Activated naive CD8-positive, alpha-beta T cell treated with anti-CD3 and anti-CD28 coated beads for 36 hours (primary cell): ENCODE data around the gene PACRG. TPM values are rescaled to one million over a fixed set of nuclear protein-coding genes. Genes with fewer than 3 reads are reported as not detected.

Experiments used
- DNase-seq: peaks from one replicate; pipeline ENCODE4 v3.0.0; 2021
- H3K27ac Mint-ChIP-seq: one replicate; pipeline ENCODE4 v1.8.0; 2022; ENCODE audit warnings: mild to moderate bottlenecking, moderate library complexity, mixed read lengths
- H3K27me3 Mint-ChIP-seq: one replicate; pipeline ENCODE4 v1.8.0; 2022; ENCODE audit warnings: mild to moderate bottlenecking, mixed read lengths
- H3K36me3 Mint-ChIP-seq: one replicate; pipeline ENCODE4 v1.8.0; 2021; ENCODE audit warnings: mild to moderate bottlenecking, mixed read lengths
- H3K4me1 Mint-ChIP-seq: one replicate; pipeline ENCODE4 v1.8.0; 2021; ENCODE audit warnings: mixed read lengths
- H3K4me3 Mint-ChIP-seq: one replicate; pipeline ENCODE4 v1.8.0; 2022; ENCODE audit warnings: mild to moderate bottlenecking, moderate library complexity, mixed read lengths
- H3K9me3 Mint-ChIP-seq: one replicate; pipeline ENCODE4 v1.8.0; 2022; ENCODE audit warnings: mixed read lengths
- total RNA-seq, 2 experiments: library from RNA; stranded (reverse); gene quantifications; one replicate each; pipeline ENCODE4 v1.2.3, GENCODE V29; 2021

Gene PACRG
- total RNA-seq, 2 experiments from 2014 or later = 0.50 TPM; not detected in 1

DNA sequence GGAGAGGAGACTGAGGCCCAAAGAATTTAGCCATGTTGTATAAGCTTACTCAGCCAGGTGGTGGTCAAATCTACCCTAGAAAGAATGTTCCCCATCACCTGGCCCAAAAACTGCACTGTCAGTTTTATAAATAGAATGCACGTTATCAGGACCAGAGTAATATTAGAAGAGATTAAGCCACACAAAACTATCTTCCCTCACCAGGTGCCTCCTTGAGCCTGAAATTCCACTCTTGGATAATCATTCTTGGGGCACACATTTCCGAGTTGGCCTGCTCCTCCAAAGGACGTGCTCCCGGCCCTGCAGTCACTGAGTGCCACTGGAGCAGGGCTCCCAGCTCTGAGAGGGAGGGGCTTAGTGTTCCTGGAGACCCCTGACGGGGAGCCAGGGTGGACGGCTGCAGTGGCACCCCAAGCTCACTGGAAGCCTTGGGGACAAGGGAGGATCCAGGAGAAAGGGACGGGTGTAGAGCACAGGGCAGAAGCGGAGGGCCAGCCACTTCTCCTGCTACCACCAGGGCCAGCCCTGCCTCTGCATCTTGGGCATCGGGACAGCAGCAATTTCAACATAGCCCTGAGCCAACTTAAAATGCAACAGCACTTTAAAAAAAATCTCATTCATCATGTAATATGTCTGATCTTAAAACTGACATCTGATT lies 525.9 kb downstream of the PACRG start:
- no peaks in the 10 kb centered on the region for H3K9me3 Mint-ChIP-seq
- H3K27ac Mint-ChIP-seq = no peak overlapping the region
- H3K27me3 Mint-ChIP-seq = peaks cover 6% of the 10 kb centered on the region
- H3K4me3 Mint-ChIP-seq = no peak overlapping the region
- DNase-seq = no peak
- no peaks in the 10 kb centered on the region for H3K36me3 Mint-ChIP-seq
- peaks cover 3% of the 10 kb centered on the region for H3K4me1 Mint-ChIP-seq

DNA sequence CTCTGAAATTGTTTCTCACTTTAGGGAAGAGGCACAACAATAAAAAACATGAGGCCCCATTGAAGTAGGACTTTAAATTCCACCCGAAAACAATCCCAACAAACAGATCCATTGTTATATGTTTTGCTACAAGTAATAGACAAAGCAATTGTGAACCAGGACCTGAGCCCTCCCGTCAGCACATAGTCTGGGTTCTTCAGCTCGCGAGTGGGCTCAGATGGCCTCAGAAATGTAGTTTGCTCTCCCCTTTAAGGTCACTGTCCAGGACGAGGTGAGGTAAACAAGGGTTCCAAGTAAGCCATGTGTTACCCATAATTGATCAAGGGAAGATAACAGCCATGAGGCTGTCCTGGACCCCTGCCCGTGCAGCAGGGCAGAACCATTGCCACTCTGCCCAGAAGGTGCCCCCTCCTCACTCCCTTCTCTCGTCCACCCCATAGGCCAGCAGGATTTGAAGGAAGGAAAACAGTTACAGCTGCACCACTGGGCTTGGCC lies 526.6 kb downstream of the PACRG start:
- H3K4me1 Mint-ChIP-seq = peaks cover 3% of the 10 kb centered on the region

DNA sequence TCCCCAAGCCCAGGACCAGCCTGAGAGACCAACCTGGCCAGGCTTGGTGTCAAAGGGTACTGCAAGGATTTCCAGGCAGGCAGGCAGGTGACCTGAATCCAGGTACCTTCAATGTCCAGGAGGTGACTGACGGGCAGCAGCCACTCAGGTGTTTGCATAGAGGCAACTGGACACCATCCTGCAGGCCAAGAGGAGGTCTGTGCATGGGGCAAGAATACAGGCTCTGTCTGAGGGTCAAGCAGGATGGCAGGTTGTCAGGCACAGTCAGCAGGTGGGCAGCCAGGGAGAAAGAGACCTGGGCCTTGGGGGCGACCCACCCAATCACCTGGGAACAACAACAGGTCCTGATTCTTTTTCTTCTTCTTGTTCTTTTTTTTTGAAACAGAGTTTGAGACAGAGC lies 527.5 kb downstream of the PACRG start:
- no peak overlapping the region for H3K4me3 Mint-ChIP-seq
- H3K36me3 Mint-ChIP-seq = no peaks in the 10 kb centered on the region
- H3K9me3 Mint-ChIP-seq = no peaks in the 10 kb centered on the region
- peaks cover 3% of the 10 kb centered on the region for H3K4me1 Mint-ChIP-seq
- DNase-seq = no peak
- H3K27ac Mint-ChIP-seq = no peak overlapping the region
- peaks cover 2% of the 10 kb centered on the region for H3K27me3 Mint-ChIP-seq

More for the DNA sequence above, 526.6 kb downstream of the PACRG start:
- Mint-ChIP-seq H3K36me3 (no peaks in the 10 kb centered on the region), H3K4me3 (no peak overlapping the region), H3K9me3 (no peaks in the 10 kb centered on the region), H3K27me3 (peaks cover 6% of the 10 kb centered on the region), H3K27ac (no peak overlapping the region)
- DNase-seq = no peak

DNA sequence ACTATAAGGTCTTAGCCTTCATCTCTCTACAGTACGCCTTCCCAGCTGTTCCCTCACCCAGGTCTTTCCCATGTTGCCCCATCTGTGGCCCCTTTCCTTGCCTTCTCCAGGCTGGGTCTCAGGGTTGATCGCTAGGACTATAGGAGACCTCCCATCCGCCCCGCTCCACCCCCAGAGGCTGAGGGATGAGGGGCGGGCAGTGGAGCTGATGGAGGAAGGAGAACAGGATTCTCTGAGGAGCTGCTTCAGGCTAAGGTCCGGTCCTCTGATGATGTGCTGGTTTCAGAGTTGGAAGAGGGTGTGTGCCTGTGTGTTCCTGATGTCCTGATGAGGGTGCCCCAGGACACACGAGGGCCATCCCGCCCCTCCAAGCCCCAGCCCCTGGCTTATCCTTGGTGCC lies 531.9 kb downstream of the PACRG start:
- no peaks in the 10 kb centered on the region for H3K36me3 Mint-ChIP-seq
- H3K4me1 Mint-ChIP-seq = no peaks in the 10 kb centered on the region
- no peak overlapping the region for H3K27ac Mint-ChIP-seq
- DNase-seq = no peak
- no peaks in the 10 kb centered on the region for H3K27me3 Mint-ChIP-seq
- H3K4me3 Mint-ChIP-seq = no peak overlapping the region
- H3K9me3 Mint-ChIP-seq = no peaks in the 10 kb centered on the region

DNA sequence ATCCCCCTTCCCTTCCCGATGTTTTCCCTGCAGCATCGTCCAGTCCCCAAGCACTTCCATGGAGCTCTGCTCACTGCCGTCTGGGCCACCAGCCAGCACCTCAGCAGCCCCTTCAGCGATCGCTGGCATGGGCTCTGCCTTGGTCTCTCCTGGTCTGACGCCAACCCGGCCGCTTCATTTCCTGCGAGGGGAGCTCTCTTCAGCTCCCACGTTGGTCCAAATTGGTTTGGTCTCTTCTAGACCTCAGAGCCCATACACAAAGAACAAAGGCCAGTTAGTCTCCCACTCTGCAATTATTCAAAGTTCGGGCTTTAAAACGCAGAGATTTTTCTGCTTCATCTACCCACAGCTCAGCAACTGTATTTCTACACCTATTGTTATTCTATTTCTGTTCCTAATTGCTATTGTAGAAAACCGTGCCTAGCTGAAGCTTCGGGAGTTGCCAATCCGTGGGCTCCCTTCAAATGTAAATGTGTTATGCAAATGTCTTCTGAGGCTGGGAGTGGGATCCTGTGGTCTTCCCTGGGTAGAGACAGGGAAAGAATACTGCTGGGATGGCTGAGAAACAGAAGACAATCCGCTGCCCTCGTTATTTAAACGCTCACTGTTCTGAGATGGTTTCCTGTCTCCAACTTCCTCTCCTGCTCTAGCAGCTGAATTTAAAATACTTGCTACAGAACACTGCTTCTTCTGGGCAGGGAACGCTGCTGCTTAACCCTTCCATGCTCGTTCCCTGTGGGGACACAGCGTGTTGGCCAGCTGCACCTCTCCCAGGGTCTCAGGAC lies 532.5 kb downstream of the PACRG start:
- no peak for DNase-seq
- Mint-ChIP-seq H3K4me3 (no peak overlapping the region), H3K9me3 (no peaks in the 10 kb centered on the region), H3K4me1 (no peaks in the 10 kb centered on the region), H3K36me3 (no peaks in the 10 kb centered on the region), H3K27ac (no peak overlapping the region), H3K27me3 (no peaks in the 10 kb centered on the region)

DNA sequence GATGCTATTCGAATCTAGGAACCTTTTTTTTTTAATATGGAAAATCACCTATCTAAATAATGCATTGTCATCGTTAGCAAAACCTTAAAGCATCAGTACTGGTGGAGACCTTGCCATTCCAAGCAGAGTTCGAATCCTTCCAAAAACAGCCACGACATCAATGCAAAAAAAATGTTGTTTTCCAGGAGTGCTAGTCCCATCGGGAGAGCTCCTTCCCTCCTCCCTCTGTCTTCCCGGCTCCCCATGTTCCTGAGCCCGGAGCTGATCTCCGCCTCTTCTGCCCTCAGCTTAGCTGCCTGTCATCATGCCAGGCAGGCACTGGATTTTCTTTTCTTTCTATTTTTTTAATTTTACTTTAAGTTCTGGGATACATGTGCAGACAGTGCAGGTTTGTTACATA lies 533.1 kb downstream of the PACRG start:
- DNase-seq = no peak
- H3K27ac Mint-ChIP-seq = no peak overlapping the region
- H3K27me3 Mint-ChIP-seq = no peaks in the 10 kb centered on the region
- no peaks in the 10 kb centered on the region for H3K9me3 Mint-ChIP-seq
- H3K36me3 Mint-ChIP-seq = no peaks in the 10 kb centered on the region
- no peaks in the 10 kb centered on the region for H3K4me1 Mint-ChIP-seq
- H3K4me3 Mint-ChIP-seq = no peak overlapping the region

DNA sequence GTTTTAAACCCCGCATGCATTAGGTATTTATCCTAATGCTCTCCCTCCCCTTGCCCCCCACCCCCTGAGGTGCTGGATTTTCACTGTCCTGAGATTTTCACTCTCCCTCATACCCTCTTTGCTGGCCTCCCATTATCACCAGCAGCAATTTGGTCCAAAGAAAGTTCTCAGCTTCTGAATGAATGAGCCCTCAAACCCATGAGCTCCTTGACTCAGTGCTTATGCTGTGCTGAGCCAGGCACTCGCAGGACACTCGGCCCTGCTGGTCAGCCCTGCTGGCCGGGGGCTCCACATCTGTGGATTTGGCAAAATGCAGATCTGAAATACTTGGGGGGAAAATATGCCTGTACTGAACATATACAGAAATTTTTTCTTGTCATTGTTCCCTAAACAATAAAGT lies 533.6 kb downstream of the PACRG start:
- Mint-ChIP-seq H3K27me3 (no peaks in the 10 kb centered on the region), H3K4me3 (no peak overlapping the region), H3K9me3 (no peaks in the 10 kb centered on the region), H3K36me3 (no peaks in the 10 kb centered on the region), H3K27ac (no peak overlapping the region), H3K4me1 (no peaks in the 10 kb centered on the region)
- no peak for DNase-seq

DNA sequence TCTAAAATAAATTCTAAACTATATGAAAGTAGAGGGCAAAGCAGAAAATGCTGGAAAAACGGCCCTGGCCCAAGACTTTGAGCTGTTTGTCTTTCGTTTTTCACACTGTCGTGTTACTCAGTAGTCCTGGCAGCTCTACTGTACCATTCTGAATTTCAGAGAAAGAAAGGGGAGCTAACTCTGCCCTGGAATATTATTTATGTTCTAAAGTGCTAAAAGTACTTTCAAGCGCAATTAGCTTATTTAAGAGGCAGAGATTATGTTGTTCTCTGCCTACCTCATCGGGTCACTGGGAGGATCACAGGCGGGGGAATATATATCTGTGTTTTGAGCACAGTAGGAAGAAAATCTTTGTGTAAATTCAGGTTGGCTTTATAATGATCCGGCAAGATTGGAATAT lies 534.3 kb downstream of the PACRG start:
- H3K9me3 Mint-ChIP-seq = no peaks in the 10 kb centered on the region
- H3K4me1 Mint-ChIP-seq = no peaks in the 10 kb centered on the region
- no peaks in the 10 kb centered on the region for H3K27me3 Mint-ChIP-seq
- H3K36me3 Mint-ChIP-seq = no peaks in the 10 kb centered on the region
- H3K27ac Mint-ChIP-seq = no peak overlapping the region
- no peak for DNase-seq
- no peak overlapping the region for H3K4me3 Mint-ChIP-seq

DNA sequence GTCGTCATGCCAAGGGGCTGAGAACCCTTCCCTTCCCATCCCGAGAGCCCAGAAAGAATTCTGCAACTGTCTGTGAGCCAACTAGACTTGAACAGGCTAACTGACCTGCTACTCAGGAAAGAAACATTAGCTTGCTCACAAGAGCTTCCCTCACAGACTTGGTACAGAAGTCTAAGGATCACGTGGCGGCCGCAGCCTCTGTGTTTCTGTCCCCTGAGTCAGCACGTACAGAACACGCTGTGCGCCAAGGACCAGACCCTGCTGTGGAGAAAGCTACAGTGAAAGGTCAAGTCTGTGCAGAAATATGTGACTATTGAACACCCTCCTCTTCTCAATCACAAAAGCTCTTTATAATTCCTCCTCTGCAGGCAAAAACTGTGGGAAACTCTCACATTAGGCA lies 535.4 kb downstream of the PACRG start:
- H3K27ac Mint-ChIP-seq = no peak overlapping the region
- H3K9me3 Mint-ChIP-seq = no peaks in the 10 kb centered on the region
- H3K36me3 Mint-ChIP-seq = no peaks in the 10 kb centered on the region
- H3K4me1 Mint-ChIP-seq = no peaks in the 10 kb centered on the region
- no peak for DNase-seq
- H3K4me3 Mint-ChIP-seq = no peak overlapping the region
- H3K27me3 Mint-ChIP-seq = no peaks in the 10 kb centered on the region

DNA sequence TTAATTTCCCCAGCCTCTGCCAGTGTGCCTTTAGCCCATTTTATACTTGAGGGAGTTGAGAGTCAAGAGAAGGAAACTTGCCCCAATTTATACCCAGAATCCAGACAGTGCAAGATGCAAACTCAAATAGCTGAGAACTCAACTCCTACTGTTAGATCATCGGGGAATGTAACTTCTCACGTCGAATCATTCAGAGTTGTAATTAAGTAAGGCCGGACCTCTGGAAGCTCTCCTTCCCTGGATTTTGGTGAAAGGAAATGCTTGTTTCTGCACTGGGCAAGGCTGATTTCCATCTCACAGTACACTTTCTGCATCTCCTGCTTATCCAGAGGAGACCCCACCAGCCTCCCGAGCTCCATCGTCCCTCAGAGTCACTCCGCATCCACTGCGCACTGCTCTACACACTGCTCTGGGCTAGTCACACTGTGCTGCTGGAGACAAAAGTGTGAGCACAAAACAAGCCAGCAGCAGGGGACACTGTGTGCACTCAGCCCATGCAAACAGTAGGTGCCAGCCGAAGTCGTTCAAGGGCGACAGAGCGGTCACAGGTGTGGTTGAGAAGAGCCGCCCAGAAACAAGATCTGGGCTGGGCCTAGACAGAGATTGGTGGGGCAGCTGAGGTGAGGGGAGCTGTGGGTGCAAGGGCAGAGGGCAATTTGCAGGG lies 536.4 kb downstream of the PACRG start:
- Mint-ChIP-seq H3K4me1 (no peaks in the 10 kb centered on the region), H3K27me3 (no peaks in the 10 kb centered on the region), H3K27ac (peak overlapping the region; percentile 16)

DNA sequence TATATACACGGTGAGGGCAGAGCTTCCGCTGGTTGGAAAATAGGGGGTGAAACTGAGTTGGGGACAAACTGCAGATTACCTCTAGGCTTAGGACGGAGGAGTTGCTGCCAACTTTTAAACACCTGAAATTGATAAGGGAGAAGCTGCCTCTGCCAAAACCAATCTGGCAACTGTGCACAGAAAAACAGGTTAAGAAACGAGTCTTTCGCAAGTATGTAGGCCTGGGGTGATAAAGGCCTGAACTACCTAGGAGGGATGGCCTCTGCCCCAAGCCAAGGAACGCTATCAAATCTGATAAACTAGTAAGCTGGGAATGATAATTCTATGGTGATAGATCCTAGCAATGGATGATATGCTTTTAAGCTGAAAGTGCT lies 536.9 kb downstream of the PACRG start:
- Mint-ChIP-seq H3K36me3 (no peaks in the 10 kb centered on the region), H3K9me3 (no peaks in the 10 kb centered on the region), H3K4me3 (no peak overlapping the region), H3K4me1 (no peaks in the 10 kb centered on the region), H3K27ac (no peak overlapping the region), H3K27me3 (no peaks in the 10 kb centered on the region)
- DNase-seq = no peak

More for the DNA sequence above, 536.4 kb downstream of the PACRG start:
- no peak for DNase-seq
- Mint-ChIP-seq H3K36me3 (no peaks in the 10 kb centered on the region), H3K4me3 (no peak overlapping the region), H3K9me3 (no peaks in the 10 kb centered on the region)

DNA sequence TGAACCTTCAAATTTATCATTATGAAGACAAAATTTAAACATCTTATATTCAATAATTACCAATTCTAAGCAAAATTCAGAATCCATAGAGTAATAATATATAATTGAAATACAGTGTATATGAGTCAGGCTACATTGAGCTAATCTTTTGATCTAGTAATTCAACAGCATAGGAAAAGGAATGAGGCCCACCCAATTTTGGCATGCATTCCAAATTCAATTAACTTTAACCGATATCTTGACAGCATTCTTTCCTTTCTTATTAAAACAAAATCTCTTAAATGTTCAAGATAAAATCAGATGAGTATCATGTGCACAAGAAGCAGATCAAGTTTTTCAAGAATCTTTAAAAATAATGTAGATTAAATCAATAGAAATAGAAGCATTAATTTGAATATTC lies 553.9 kb downstream of the PACRG start:
- no peaks in the 10 kb centered on the region for H3K4me1 Mint-ChIP-seq
- H3K36me3 Mint-ChIP-seq = no peaks in the 10 kb centered on the region
- no peak for DNase-seq
- no peak overlapping the region for H3K4me3 Mint-ChIP-seq
- H3K27me3 Mint-ChIP-seq = peaks cover 13% of the 10 kb centered on the region
- no peak overlapping the region for H3K27ac Mint-ChIP-seq
- no peaks in the 10 kb centered on the region for H3K9me3 Mint-ChIP-seq

DNA sequence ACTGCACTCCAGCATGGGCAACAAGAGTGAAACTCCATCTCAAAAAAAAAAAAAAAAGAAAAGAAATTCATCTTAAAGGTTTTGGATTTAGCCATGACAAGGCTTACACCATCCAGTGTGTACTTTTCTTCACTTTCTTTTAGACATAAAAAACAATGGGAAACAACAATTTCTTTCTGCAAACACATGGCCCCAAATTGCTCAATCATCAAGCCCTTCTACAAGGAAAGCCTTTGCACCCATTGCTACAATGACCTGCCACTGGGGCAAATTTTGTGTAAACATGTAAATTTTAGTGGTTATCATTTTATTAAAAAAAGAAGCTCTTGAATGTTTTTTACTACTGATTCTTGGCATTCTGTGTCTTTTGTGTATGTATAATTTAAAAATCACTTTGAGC lies 554.9 kb downstream of the PACRG start:
- H3K36me3 Mint-ChIP-seq = no peaks in the 10 kb centered on the region
- no peaks in the 10 kb centered on the region for H3K9me3 Mint-ChIP-seq
- no peak for DNase-seq
- no peak overlapping the region for H3K27ac Mint-ChIP-seq
- H3K27me3 Mint-ChIP-seq = peaks cover 13% of the 10 kb centered on the region
- no peak overlapping the region for H3K4me3 Mint-ChIP-seq
- H3K4me1 Mint-ChIP-seq = no peaks in the 10 kb centered on the region

DNA sequence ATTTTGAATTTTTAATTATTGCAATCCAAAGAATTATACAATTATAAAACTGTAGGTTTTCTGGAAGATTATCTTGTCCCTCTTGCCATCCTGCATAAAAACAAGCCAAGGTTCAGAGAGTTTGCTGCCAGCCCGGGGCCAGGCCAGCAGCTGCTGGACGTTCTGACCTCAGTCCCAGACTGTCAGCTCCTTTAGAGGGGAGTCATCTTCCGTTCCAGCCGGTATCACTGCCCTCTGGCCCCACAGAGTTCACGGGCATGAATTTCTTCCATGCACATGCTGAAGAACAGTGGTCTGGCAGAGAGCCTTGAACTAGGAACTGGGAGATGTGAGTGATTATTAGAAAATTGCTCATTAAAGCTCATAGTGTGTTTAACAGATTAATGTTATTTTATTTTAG lies 556.4 kb downstream of the PACRG start:
- Mint-ChIP-seq H3K4me1 (no peaks in the 10 kb centered on the region), H3K27me3 (peaks cover 6% of the 10 kb centered on the region), H3K27ac (no peak overlapping the region), H3K9me3 (no peaks in the 10 kb centered on the region), H3K4me3 (no peak overlapping the region), H3K36me3 (no peaks in the 10 kb centered on the region)
- no peak for DNase-seq

DNA sequence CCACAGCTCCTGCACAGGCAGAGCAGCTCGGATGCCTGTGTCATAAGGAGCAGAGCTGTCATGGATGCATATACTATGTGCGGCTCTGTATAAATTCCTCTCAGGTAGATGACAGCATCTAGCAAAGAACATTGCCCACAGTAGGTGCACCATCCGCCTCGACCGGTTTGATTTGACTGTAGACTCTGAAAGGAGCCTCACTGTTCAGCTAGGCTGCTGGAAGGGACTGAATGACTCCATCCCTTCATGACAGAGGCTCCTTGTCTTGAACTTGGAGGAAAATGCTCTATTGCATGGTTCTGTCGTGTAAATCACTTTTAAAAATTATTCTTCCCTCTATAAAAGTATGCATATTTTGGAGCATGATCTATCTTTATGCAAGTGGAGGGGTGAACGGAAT lies 557.9 kb downstream of the PACRG start:
- H3K4me1 Mint-ChIP-seq = no peaks in the 10 kb centered on the region
- no peak overlapping the region for H3K27ac Mint-ChIP-seq
- H3K27me3 Mint-ChIP-seq = peaks cover 1% of the 10 kb centered on the region
- H3K36me3 Mint-ChIP-seq = no peaks in the 10 kb centered on the region
- H3K9me3 Mint-ChIP-seq = no peaks in the 10 kb centered on the region
- no peak for DNase-seq
- H3K4me3 Mint-ChIP-seq = no peak overlapping the region
